ENCODE measurements around the gene TGM2. TPM values are rescaled to one million over a fixed set of nuclear protein-coding genes. Genes with fewer than 3 reads are reported as not detected.
"Not testable (repeated sequence)": the region's sequence is repeated elsewhere in the genome, so short reads cannot be mapped to it uniquely, and the experiment has no call there.

TGM2 gene
- total and polyA plus RNA-seq, 4 donors: 44.2 to 561 (median 321) TPM

DNA sequence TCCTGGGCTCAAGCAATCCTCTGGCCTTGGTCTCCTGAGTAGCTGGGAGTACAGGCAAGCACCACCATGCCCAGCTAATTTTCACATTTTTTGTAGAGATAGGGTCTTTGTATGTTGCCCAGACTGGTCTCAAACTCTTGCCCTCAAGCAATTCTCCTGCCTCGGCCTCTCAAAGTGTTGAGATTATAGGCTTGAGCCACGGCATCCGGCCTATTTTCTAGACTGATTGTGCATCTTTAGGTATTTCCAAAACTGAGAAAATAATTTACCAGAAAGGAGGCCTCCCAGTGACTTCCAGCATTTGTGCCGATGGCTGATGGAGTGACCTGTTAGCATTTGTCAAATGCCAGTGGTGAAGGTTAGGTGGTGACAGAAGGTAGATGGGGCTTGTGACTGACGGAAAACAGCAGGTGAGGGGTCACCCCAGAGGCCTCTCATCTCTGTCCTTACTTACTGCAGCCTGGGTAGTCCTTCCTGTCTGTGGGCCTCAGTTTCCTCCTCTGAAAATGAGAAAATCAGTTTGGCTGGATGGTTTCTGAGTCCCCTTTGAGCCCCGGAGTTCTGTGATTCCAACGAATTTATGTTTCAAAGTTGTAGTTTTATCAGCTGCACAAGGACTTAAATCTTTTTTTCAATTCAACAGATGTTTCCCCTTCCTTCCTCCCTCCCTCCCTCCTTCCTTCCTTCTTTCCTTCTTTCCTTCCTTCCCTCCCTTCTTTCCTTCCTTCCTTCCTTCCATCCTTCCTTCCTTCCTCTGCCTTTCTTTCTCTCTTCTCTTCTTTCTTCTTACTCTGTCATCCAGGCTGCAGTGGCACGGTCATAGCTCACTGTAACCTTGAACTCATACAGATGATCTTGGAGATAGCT lies 53.5 kb downstream of the TGM2 start:
- H3K9me3 ChIP-seq (ENCODE audit: control insufficient read depth, low read length): no peaks in the 10 kb centered on the region
- no peak overlapping the region for H3K4me3 ChIP-seq (ENCODE audit: low read length in 2 of 2)
- WGBS, 2 donors: 78 to 85% methylated on average over 8 of the region's 8 CpGs
- ATAC-seq (ENCODE audit: low FRiP score): no peak
- no peak for DNase-seq
- H3K27me3 ChIP-seq (ENCODE audit: control insufficient read depth in 1 of 2, insufficient read depth in 2 of 2, low read length in 1 of 2): no peaks in the 10 kb centered on the region
- intact Hi-C loops (cut with DNase I): loop anchor here (5.0 kb wide), 1 partner anchor 34 kb away; no protein-coding TSS in a partner anchor
- peak overlapping the region; percentile 76 to 83 for H3K27ac ChIP-seq (ENCODE audit: low read depth in 1 of 2, low read length in 2 of 2)
- no peaks in the 10 kb centered on the region for H3K36me3 ChIP-seq (ENCODE audit: control insufficient read depth in 1 of 2, insufficient read depth in 2 of 2, low read length in 1 of 2)
- H3K4me1 ChIP-seq (ENCODE audit: control insufficient read depth in 1 of 2, insufficient read depth in 2 of 2, low read length in 2 of 2): peaks cover 3 to 12% of the 10 kb centered on the region in 2 donors

GRCh38 chr20:38110525-38111178 lies 54.4 kb downstream of the TGM2 start:
- H3K36me3 ChIP-seq (ENCODE audit: control insufficient read depth in 1 of 2, insufficient read depth in 2 of 2, low read length in 1 of 2): no peaks in the 10 kb centered on the region
- DNase-seq: no peak
- 64 to 70% methylated on average over 8 of the region's 8 CpGs for WGBS, 2 donors
- H3K4me1 ChIP-seq (ENCODE audit: control insufficient read depth in 1 of 2, insufficient read depth in 2 of 2, low read length in 2 of 2): peaks cover 3 to 12% of the 10 kb centered on the region in 2 donors
- no peaks in the 10 kb centered on the region for H3K9me3 ChIP-seq (ENCODE audit: control insufficient read depth, low read length)
- no peak for ATAC-seq (ENCODE audit: low FRiP score)
- intact Hi-C loops (cut with DNase I): loop anchor here (5.0 kb wide), 1 partner anchor 33 kb away; no protein-coding TSS in a partner anchor
- H3K27me3 ChIP-seq (ENCODE audit: control insufficient read depth in 1 of 2, insufficient read depth in 2 of 2, low read length in 1 of 2): no peaks in the 10 kb centered on the region
- H3K4me3 ChIP-seq (ENCODE audit: low read length in 2 of 2): no peak overlapping the region
- peak overlapping the region; percentile 83 to 97 for H3K27ac ChIP-seq (ENCODE audit: low read depth in 1 of 2, low read length in 2 of 2)

DNA sequence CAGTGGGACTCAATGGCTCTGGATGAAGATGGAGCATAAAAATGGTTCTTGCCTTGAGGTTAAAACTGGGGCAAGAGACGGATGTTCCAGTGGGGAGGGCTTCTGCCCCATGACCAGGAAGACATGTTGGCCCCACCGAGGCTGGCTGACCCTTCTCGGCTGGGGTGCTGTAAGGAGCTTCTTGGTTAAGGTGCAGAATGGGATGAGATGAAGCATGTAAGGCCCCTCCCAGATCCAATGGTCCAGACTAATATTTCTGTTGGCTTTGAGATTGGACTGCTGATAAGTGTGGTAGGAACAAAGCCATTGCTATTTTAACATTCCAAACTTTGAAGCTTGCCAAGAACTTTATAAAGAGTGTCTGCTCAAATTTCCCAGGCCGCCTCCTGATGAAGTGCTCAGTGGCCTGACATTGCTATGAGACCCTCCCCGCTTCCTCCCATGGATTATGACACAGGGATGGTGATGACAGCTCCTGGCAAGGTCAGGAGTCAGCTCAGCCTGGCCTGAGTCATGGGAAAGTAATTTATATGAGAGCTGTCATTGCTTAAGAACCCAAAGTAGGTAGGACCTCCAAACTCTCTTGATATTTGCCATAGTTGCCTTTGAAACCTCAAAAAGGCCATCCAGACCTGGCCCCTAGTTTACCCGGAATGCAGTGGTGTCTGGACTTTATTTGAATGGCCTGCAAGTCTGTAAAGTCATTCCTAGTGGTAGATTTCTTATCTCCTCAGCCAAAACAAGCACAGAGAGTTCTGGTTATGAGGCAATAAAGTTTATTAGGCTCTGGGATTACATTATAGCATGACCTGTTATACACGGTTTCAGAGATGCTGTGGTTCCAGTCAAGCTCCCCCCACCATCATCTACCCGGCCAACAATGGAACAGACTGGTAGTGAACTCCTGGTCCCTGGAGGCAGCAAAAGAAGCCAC lies 55.2 kb downstream of the TGM2 start:
- Histone ChIP-seq H3K4me1 (ENCODE audit: control insufficient read depth in 1 of 2, insufficient read depth in 2 of 2, low read length in 2 of 2) (peaks cover 3 to 12% of the 10 kb centered on the region in 2 donors), H3K27me3 (ENCODE audit: control insufficient read depth in 1 of 2, insufficient read depth in 2 of 2, low read length in 1 of 2) (no peaks in the 10 kb centered on the region), H3K36me3 (ENCODE audit: control insufficient read depth in 1 of 2, insufficient read depth in 2 of 2, low read length in 1 of 2) (no peaks in the 10 kb centered on the region), H3K27ac (ENCODE audit: low read depth in 1 of 2, low read length in 2 of 2) (peak overlapping the region; percentile 83 to 97), H3K9me3 (ENCODE audit: control insufficient read depth, low read length) (no peaks in the 10 kb centered on the region), H3K4me3 (ENCODE audit: low read length in 2 of 2) (no peak overlapping the region)
- intact Hi-C loops (cut with DNase I): loop anchor here (5.0 kb wide), 1 partner anchor 33 kb away; no protein-coding TSS in a partner anchor
- WGBS, 2 donors: 5% methylated on average over 8 of the region's 8 CpGs
- ATAC-seq (ENCODE audit: low FRiP score) (peak; percentile 92), DNase-seq (peak; percentile 85 to 91)

GRCh38 chr20:38108986-38109541 lies 56.0 kb downstream of the TGM2 start:
- Histone ChIP-seq H3K27me3 (ENCODE audit: control insufficient read depth in 1 of 2, insufficient read depth in 2 of 2, low read length in 1 of 2) (no peaks in the 10 kb centered on the region), H3K36me3 (ENCODE audit: control insufficient read depth in 1 of 2, insufficient read depth in 2 of 2, low read length in 1 of 2) (no peaks in the 10 kb centered on the region), H3K9me3 (ENCODE audit: control insufficient read depth, low read length) (no peaks in the 10 kb centered on the region), H3K4me3 (ENCODE audit: low read length in 2 of 2) (no peak overlapping the region), H3K27ac (ENCODE audit: low read depth in 1 of 2, low read length in 2 of 2) (peak overlapping the region; percentile 23 to 87), H3K4me1 (ENCODE audit: control insufficient read depth in 1 of 2, insufficient read depth in 2 of 2, low read length in 2 of 2) (peaks cover 3 to 12% of the 10 kb centered on the region in 2 donors)
- intact Hi-C loops (cut with DNase I): no loop called here
- ATAC-seq (ENCODE audit: low FRiP score) (peak; percentile 78), DNase-seq (no peak)
- 37% methylated on average over 3 of the region's 3 CpGs for WGBS, 2 donors

- Histone ChIP-seq H3K36me3 (ENCODE audit: control insufficient read depth in 1 of 2, insufficient read depth in 2 of 2, low read length in 1 of 2) (no peaks in the 10 kb centered on the region), H3K27ac (ENCODE audit: low read depth in 1 of 2, low read length in 2 of 2) (peak overlapping the region; percentile 23 to 87), H3K27me3 (ENCODE audit: control insufficient read depth in 1 of 2, insufficient read depth in 2 of 2, low read length in 1 of 2) (no peaks in the 10 kb centered on the region), H3K4me1 (ENCODE audit: control insufficient read depth in 1 of 2, insufficient read depth in 2 of 2, low read length in 2 of 2) (peaks cover 3 to 12% of the 10 kb centered on the region in 2 donors), H3K4me3 (ENCODE audit: low read length in 2 of 2) (no peak overlapping the region), H3K9me3 (ENCODE audit: control insufficient read depth, low read length) (no peaks in the 10 kb centered on the region)
- DNase-seq (no peak), ATAC-seq (ENCODE audit: low FRiP score) (peak; percentile 61)
- intact Hi-C loops (cut with DNase I): no loop called here
- 21% methylated on average over 4 of the region's 4 CpGs for WGBS, 2 donors
These were observed 56.6 kb downstream of the TGM2 start for GRCh38 chr20:38108438-38108985.

DNA sequence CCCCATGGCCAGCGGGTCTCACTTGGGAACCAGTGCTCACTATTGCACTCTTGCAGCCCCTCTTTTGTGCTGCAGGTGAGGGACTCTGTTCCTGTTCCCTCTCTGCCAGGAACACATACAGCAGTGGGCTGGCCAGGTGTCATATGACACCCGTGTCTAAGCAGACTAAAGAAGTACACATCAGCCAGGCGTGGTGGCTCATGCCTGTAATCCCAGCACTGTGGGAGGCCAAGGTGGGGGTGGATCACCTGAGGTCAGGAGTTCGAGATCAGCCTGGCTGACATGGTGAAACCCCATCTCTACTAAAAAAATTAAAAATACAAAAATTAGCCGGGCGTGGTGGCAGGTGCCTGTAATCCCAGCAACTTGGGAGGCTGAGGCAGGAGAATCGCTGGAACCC lies 57.2 kb downstream of the TGM2 start:
- H3K9me3 ChIP-seq (ENCODE audit: control insufficient read depth, low read length); intact Hi-C loops (cut with DNase I); DNase-seq; H3K36me3 ChIP-seq (ENCODE audit: control insufficient read depth in 1 of 2, insufficient read depth in 2 of 2, low read length in 1 of 2); H3K4me3 ChIP-seq (ENCODE audit: low read length in 2 of 2); ATAC-seq (ENCODE audit: low FRiP score); H3K27ac ChIP-seq (ENCODE audit: low read depth in 1 of 2, low read length in 2 of 2); H3K27me3 ChIP-seq (ENCODE audit: control insufficient read depth in 1 of 2, insufficient read depth in 2 of 2, low read length in 1 of 2): not testable (repeated sequence)
- WGBS, 2 donors: 91 to 92% methylated on average over 7 of the region's 7 CpGs
- peaks cover 3 to 12% of the 10 kb centered on the region in 2 donors for H3K4me1 ChIP-seq (ENCODE audit: control insufficient read depth in 1 of 2, insufficient read depth in 2 of 2, low read length in 2 of 2)

DNA sequence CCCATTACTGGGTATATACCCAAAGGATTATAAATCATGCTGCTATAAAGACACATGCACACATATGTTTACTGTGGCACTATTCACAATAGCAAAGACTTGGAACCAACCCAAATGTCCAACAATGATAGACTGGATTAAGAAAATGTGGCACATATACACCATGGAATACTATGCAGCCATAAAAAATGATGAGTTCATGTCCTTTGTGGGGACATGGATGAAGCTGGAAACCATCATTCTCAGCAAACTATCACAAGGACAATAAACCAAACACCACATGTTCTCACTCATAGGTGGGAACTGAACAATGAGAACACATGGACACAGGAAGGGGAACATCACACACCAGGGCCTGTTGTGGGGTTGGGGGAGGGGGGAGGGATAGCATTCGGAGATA lies 57.7 kb downstream of the TGM2 start:
- intact Hi-C loops (cut with DNase I); ATAC-seq (ENCODE audit: low FRiP score); H3K4me3 ChIP-seq (ENCODE audit: low read length in 2 of 2); H3K27ac ChIP-seq (ENCODE audit: low read depth in 1 of 2, low read length in 2 of 2); H3K27me3 ChIP-seq (ENCODE audit: control insufficient read depth in 1 of 2, insufficient read depth in 2 of 2, low read length in 1 of 2); DNase-seq; H3K36me3 ChIP-seq (ENCODE audit: control insufficient read depth in 1 of 2, insufficient read depth in 2 of 2, low read length in 1 of 2); H3K9me3 ChIP-seq (ENCODE audit: control insufficient read depth, low read length): not testable (repeated sequence)
- H3K4me1 ChIP-seq (ENCODE audit: control insufficient read depth in 1 of 2, insufficient read depth in 2 of 2, low read length in 2 of 2): peaks cover 3 to 12% of the 10 kb centered on the region in 2 donors
- WGBS, 2 donors: 88 to 90% methylated on average over 1 of the region's 1 CpG

DNA sequence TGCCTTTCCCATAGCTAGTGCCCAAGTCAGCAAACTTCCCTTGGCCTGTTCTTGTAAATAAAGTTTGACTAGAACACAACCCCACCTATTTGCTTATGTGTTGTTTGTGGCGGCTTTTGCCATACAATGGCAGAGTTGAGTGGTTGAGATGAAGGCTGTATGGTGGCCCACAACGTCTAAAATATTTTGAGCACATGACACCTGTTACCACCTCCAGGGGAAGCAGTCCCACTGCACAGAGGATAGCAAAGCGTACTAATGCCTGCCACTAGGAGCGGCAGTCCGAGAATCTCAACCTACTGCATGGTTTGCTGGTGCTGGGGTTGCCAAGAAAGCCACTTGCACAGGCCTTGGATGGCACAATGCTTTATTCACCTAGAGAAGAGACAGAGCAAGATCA lies 58.6 kb downstream of the TGM2 start:
- Histone ChIP-seq H3K27ac (ENCODE audit: low read depth in 1 of 2, low read length in 2 of 2) (no peak overlapping the region), H3K36me3 (ENCODE audit: control insufficient read depth in 1 of 2, insufficient read depth in 2 of 2, low read length in 1 of 2) (no peaks in the 10 kb centered on the region), H3K9me3 (ENCODE audit: control insufficient read depth, low read length) (no peaks in the 10 kb centered on the region), H3K4me1 (ENCODE audit: control insufficient read depth in 1 of 2, insufficient read depth in 2 of 2, low read length in 2 of 2) (peaks cover 3 to 14% of the 10 kb centered on the region in 2 donors), H3K27me3 (ENCODE audit: control insufficient read depth in 1 of 2, insufficient read depth in 2 of 2, low read length in 1 of 2) (no peaks in the 10 kb centered on the region), H3K4me3 (ENCODE audit: low read length in 2 of 2) (no peak overlapping the region)
- no peak for DNase-seq
- WGBS, 2 donors: 92% methylated on average over 5 of the region's 5 CpGs
- no peak for ATAC-seq (ENCODE audit: low FRiP score)
- intact Hi-C loops (cut with DNase I): no loop called here
